KOPT-K1 (cell line): Measurements from ENCODE around the gene STX17.

Experiments
- H3K27ac ChIP-seq: fragments of 200-600 bp; sonication (generic); 2 replicates; pipeline ENCODE4 v1.5.1; 2016; ENCODE audit warnings: antibody characterized with exemption, mild to moderate bottlenecking, low read depth, low read length; ENCODE audit not compliant: poor library complexity, severe bottlenecking
- H3K36me3 ChIP-seq: fragments of 200-600 bp; sonication (generic); 2 replicates; pipeline ENCODE4 v1.5.1; 2017; ENCODE audit warnings: antibody characterized with exemption, mild to moderate bottlenecking, low read length, moderate library complexity; ENCODE audit not compliant: insufficient read depth
- H3K9me3 ChIP-seq: fragments of 200-600 bp; sonication (generic); 2 replicates; pipeline ENCODE4 v1.5.1; 2017; ENCODE audit warnings: antibody characterized with exemption, low read length, mild to moderate bottlenecking; ENCODE audit not compliant: insufficient read depth, poor library complexity, severe bottlenecking

The STX17 gene

GRCh38 chr9:99929652-99930051, 23.2 kb downstream of the STX17 start:
- H3K9me3 ChIP-seq, result peaks cover 16% of the 10 kb centered on the region
- H3K36me3 ChIP-seq, result no peaks in the 10 kb centered on the region; the same call in 1 of the 2 replicates
- no peak overlapping the region for H3K27ac ChIP-seq

- peaks cover 6% of the 10 kb centered on the region for H3K9me3 ChIP-seq
- no peaks in the 10 kb centered on the region; the same call in 1 of the 2 replicates for H3K36me3 ChIP-seq
- no peak overlapping the region for H3K27ac ChIP-seq
Measured at GRCh38 chr9:99931155-99931840, 24.8 kb downstream of the STX17 start.

- Histone ChIP-seq H3K27ac (no peak overlapping the region), H3K36me3 (no peaks in the 10 kb centered on the region), H3K9me3 (peaks cover 7% of the 10 kb centered on the region)
Measured at GRCh38 chr9:99936947-99937587, 30.6 kb downstream of the STX17 start.

- H3K9me3 ChIP-seq, result peaks cover 9% of the 10 kb centered on the region
- H3K27ac ChIP-seq, result no peak overlapping the region
- peaks cover 13% of the 10 kb centered on the region for H3K36me3 ChIP-seq
Measured at GRCh38 chr9:99947395-99947794, 40.9 kb downstream of the STX17 start.

- Histone ChIP-seq H3K9me3 (peaks cover 13% of the 10 kb centered on the region), H3K27ac (no peak overlapping the region), H3K36me3 (peaks cover 16% of the 10 kb centered on the region)
Measured at GRCh38 chr9:99948482-99948881, 42.0 kb downstream of the STX17 start.

- no peak overlapping the region for H3K27ac ChIP-seq
- H3K36me3 ChIP-seq, result peaks cover 20% of the 10 kb centered on the region
- peaks cover 15% of the 10 kb centered on the region for H3K9me3 ChIP-seq
Measured at GRCh38 chr9:99948896-99949295, 42.4 kb downstream of the STX17 start.

GRCh38 chr9:99953861-99954507, 47.5 kb downstream of the STX17 start:
- Histone ChIP-seq H3K36me3 (peaks cover 20% of the 10 kb centered on the region), H3K9me3 (peaks cover 15% of the 10 kb centered on the region), H3K27ac (no peak overlapping the region)

GRCh38 chr9:99954819-99955218, 48.4 kb downstream of the STX17 start:
- Histone ChIP-seq H3K9me3 (peaks cover 15% of the 10 kb centered on the region), H3K36me3 (peaks cover 20% of the 10 kb centered on the region), H3K27ac (no peak overlapping the region)

GRCh38 chr9:99955606-99956005, 49.2 kb downstream of the STX17 start:
- peaks cover 24% of the 10 kb centered on the region for H3K36me3 ChIP-seq
- no peak overlapping the region for H3K27ac ChIP-seq
- peaks cover 15% of the 10 kb centered on the region for H3K9me3 ChIP-seq

- Histone ChIP-seq H3K36me3 (peaks cover 21% of the 10 kb centered on the region), H3K27ac (no peak overlapping the region), H3K9me3 (no peaks in the 10 kb centered on the region)
Measured at GRCh38 chr9:99962680-99963261, 56.3 kb downstream of the STX17 start.

- H3K27ac ChIP-seq, result no peak overlapping the region
Measured at GRCh38 chr9:99964336-99964735, 57.9 kb downstream of the STX17 start.

GRCh38 chr9:99966001-99966400, 59.5 kb downstream of the STX17 start:
- Histone ChIP-seq H3K9me3 (no peaks in the 10 kb centered on the region), H3K27ac (no peak overlapping the region), H3K36me3 (peaks cover 39% of the 10 kb centered on the region)

More at GRCh38 chr9:99964336-99964735, 57.9 kb downstream of the STX17 start:
- H3K9me3 ChIP-seq, result no peaks in the 10 kb centered on the region
- H3K36me3 ChIP-seq, result peaks cover 37% of the 10 kb centered on the region

GRCh38 chr9:99966716-99967115, 60.3 kb downstream of the STX17 start:
- Histone ChIP-seq H3K9me3 (no peaks in the 10 kb centered on the region), H3K36me3 (peaks cover 32% of the 10 kb centered on the region), H3K27ac (no peak overlapping the region)

- Histone ChIP-seq H3K36me3 (peaks cover 32% of the 10 kb centered on the region), H3K9me3 (no peaks in the 10 kb centered on the region), H3K27ac (no peak overlapping the region)
Measured at GRCh38 chr9:99967457-99967856, 61.0 kb downstream of the STX17 start.

GRCh38 chr9:99970481-99970880, 64.0 kb downstream of the STX17 start:
- Histone ChIP-seq H3K9me3 (no peaks in the 10 kb centered on the region), H3K27ac (no peak overlapping the region), H3K36me3 (peaks cover 38% of the 10 kb centered on the region)
